HG02840 (cell line): Measurements from ENCODE around the gene FBXW12.

Experiments used
- ATAC-seq: cut with Tn5 transposase; IDR thresholded peaks from one replicate; pipeline ENCODE4 v1.9.1; 2021; ENCODE audit warnings: mild to moderate bottlenecking, moderate library complexity, moderate number of reproducible peaks; ENCODE audit not compliant: unreplicated experiment, low FRiP score

FBXW12 gene

DNA sequence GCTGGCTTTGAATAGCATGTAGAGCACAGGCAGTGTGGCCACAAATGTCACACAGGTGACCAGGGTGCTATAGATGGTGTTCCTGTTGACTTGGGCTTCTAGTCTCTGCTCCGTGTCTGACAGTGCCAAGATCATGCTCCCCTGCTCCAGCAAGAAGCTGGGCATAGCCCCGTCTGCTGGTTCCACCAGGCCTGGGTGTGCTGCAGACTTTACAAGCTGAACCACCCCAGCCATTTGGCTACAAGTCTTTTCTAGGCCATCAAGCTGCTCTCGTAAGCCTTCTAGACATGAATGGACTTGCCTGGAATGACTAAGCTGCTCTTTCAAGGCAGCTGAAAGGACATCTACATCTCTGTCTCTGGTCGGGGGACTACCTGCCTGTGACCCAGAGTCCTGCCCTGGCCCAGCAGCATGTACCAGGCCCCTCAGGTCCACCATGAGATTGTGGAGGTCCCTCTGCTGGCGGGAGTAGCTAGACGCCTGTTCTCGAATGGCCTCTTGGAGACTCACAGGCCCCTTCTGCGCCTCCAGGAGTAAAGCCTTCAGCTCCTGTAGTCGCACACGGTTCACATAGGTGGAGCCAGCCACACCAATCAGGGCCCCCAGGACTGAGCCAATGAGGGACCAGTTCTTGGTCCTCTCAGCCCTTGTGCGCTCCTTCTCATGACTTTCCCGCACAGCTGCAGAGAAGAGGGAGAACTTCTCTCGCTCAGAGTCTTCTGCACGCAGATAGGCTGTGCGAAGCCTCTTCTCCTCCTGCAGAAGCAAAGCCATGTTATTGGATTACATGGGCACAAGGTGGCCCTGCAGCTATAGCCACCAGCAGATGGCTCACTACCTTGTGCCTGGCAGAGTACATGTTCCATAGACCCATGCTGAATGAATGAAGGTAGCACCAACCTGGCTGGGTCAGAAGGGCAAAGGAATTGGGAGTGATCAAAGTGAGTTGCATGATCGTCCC, 60.7 kb downstream of the FBXW12 start:
- no peak for ATAC-seq

DNA sequence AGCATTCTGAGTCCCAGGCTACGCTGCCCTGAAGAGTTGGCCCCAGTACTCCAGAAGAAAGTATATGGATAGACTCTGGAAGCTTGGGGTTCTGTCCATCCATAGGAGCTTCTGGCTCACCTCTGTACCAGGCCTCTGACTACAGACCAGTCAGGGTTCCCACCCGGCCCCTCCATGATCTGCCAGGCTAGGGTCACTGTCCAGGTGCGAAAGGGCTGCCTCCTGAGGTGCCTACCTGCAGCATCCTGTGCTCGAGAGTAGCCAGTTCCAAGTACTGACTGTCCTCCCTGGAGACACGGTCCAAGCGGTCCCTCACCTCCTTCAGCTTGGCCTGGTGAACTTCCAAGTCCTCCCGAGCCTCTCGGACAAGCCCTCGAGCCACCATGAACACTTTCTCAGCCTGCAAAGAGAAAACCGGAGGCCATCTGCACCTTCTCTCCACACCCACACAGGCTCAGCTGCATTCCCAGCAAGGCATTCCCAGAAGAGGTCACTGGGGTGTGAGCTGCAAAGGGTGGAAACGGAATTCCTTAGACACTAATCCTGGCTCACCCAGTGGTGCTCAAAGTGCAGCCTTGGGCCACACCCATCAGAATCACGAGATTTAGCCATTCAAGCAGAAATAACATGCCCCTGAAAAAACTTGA, 61.6 kb downstream of the FBXW12 start:
- ATAC-seq = no peak

DNA sequence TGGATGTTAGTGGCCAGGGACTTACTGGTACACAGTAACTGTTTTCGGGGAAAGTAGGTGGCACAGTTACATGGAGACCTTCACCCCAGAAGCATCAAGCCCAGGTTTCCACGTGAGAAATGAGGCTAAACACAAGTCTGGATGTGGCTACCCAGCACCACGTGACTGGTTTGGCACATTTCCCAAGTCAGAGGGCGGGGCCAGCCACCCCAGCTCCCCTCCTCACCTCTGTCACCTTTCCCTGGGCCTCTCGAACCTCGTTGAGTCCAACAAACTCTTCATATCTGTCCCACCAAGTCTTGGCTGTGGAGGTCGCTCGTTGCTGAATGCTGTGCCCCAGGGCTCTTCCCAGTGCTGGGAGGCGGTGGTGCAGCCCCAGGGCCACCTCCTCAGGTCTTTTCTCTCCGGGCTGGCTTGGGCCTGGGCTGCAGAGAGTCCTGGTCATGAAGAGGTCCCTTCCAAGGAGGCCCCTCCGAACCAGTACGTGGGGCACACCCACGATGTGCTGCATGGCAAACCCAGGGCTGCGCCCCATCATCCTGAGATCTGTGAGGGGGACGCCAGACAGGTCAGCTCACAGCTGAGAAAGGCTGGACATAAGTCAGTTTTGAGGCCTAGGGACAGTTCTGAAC, 62.7 kb downstream of the FBXW12 start:
- ATAC-seq = no peak

DNA sequence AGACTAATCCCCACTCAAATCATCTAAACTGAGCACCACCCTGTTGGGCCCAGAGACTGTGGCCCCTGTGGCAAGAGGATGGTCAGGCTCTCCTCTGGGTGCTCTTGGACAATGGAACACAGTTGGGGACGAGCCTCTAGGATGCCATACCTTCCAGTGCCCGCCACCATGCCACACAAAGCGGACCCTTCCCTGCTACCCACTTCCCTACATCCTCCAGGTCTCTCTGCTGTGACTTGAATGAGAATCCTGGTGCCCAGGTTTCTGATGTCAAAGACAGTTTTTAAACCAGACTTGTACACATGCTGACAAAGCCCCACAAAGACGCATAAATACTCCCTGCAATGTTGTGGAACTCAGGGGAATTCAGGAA, 63.2 kb downstream of the FBXW12 start:
- no peak for ATAC-seq

DNA sequence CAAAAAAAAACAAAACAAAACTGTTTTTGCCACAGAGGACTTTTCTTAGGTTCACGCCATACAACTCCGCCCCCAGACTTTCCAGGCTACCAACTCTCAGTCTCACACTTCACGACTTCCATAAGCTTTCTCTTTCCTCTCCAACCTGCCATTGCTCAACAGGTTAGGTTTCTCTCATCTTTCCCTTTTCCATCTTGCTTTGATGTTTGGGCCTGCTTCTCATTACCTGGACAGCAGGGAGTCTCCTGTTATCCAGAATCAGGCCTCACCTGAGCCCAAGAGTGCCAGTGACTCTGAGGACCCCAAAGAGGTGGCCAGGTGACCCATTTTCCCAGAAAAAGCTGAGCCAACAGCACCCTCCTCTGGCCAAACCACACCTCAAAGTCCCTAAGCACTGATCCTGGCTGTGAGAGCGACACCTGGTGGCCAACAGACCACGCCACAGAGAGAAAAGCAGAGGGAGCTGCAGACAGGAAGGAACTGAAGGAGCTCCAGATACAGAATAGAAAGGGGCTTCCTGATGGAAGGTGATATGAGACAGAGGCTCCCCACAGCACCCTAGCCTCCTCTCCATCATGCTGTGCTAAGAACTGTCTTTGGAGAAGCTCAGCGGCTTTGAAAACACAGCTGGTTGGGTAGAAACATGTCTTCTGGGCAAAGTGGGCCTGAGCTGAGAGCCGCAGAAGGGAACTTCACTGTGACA, 63.9 kb downstream of the FBXW12 start:
- no peak for ATAC-seq

DNA sequence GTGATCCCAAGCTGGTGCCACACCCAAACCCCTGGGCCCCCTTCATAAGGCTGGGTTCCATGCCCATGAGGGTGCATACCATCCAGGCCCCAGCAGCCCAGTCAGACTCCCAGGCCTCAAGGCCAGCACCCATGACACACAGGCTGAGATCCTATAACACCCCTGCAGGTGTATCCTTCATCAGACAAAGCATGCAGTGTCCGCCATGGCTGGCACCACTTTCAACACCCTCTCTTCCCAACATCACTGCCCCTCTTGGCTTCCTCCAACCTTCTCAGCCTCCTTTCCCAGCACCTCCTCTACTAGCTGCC, 64.4 kb downstream of the FBXW12 start:
- ATAC-seq = no peak

DNA sequence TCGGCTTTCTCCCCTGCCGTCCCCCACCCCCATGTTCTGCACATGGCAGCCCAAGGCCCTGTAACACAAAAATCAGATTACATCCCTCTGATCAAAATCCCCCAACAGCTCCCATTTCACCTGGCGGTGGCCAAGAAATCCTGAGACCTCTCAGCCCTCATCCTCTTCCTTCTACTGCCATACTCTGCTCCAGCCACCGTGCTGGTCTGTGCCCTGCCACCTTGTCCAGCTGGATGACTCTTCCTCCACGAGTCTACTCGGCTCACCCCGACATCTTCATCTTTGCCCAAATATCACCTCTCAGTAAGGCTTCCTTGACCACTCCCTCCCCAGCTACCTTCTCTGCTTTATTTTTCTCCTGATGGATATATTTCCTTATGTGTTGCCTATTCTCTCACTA, 64.8 kb downstream of the FBXW12 start:
- no peak for ATAC-seq

DNA sequence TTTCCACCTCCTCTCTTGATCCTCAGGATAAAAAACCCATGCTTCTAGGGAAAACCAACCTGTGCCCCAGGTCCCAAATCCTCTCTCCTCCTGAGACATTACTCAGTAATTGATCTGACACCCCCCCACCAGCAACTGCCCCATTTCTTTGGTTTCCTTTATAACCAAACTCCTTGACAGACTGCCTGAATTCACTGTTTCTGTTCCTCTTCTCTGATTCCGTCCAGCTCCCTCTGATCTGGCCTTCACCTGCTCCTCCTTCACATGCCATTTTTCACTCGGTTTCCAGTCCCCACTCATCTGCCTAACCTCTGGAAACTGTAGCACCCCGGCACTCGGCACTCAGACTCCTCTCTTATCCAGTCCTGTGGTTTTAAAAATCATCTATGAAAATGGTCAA, 65.8 kb downstream of the FBXW12 start:
- no peak for ATAC-seq

DNA sequence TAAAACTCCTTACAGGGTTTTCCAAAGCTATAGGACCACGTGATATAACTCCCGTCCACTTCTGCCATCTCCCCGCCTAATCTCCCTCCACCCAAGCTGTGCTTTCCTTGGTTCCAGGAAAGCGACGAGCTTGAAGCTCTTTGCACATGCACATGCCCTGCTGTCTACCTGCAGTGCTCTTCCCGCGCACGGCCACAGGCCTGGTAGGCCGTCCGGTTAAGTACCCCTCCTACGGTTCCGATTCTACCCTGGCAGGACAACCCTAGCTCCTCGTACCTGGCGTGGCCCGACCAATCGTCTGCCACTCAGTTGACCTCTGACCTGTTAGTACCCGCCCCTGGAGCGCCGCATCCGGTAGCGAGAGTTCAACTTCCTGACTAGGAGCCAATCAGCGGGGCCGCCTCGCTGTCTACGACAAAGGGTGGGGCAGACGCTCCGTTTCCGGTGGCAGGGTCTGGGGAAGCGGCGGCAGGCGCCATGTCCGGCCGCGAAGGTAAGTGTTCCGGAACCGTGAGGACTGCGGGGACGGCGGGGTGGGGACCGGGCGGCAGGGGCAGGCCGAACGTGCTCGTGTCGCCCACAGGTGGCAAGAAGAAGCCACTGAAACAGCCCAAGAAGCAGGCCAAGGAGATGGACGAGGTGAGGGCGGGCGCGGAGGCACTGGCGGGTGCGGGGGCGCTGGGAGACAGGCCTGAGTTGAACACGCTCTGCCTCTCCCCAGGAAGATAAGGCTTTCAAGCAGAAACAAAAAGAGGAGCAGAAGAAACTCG, 68.0 kb downstream of the FBXW12 start, which contains the start of the genes CCDC51 and TMA7:
TSS of gene CCDC51 (minus strand) at position 300 of the 770 bp plus-strand sequence. CDS start 4,991 bp downstream, outside the sequence.
TSS of gene TMA7 (plus strand) at position 438 of the 770 bp plus-strand sequence. CDS start at position 478, 40 bp downstream.
- ATAC-seq = peak; percentile 99

DNA sequence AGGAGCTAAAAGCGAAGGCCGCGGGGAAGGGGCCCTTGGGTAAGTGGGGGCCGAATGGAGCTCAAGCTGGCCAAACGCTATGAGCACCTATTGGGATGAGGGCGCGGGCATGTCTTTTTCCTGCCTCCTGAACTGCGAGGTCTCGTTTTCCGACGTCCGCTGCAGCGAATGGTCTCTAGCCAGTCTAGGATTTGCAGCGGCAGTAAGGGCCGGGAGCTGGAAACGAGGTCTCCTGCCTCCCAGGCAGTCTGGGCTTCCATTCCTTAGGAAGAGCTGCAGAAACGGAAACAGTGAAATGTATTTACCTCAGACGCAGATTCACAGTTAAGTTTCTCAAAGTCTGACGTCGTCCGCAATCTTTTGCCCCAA, 68.6 kb downstream of the FBXW12 start:
- no peak for ATAC-seq

DNA sequence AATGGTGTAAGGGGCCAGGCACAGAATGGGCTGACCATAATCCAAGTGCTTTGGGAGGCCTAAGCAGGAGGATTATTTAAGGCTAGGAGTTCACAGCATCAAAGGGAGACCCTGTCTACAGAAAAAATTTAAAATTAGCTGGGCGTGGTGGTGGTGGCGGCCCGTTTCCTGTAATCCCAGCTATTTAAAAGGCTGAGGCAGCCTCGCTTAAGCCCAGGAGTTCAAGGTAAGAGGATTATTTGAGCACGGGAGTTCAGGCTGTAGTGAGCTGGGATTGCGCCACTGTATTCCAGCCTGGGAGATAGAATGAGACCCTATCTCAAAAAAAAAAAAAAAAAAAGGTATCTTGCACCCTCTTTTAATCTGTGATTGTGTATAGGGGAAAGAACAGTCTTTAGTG, 69.9 kb downstream of the FBXW12 start:
- ATAC-seq = no peak
